Neuronal stem cell (in vitro differentiated cells): Measurements from ENCODE around the gene METAP1D.

ENCODE experiments used
- DNase-seq: peaks from one replicate; pipeline ENCODE4 v3.0.0-alpha.2; 2013; ENCODE audit warnings: low spot score
- H2AFZ ChIP-seq: one replicate; pipeline ENCODE4 v1.6.1; 2013; ENCODE audit warnings: mild to moderate bottlenecking, low read length, inconsistent platforms
- H2AK5ac ChIP-seq: 2 replicates; pipeline ENCODE4 v1.6.1; 2013; ENCODE audit warnings: low read depth, mild to moderate bottlenecking, inconsistent platforms, low read length, moderate library complexity, mixed read lengths
- H2BK120ac ChIP-seq: 2 replicates; pipeline ENCODE4 v1.6.1; 2013; ENCODE audit warnings: low read depth, mild to moderate bottlenecking, inconsistent platforms, low read length, moderate library complexity, mixed read lengths
- H2BK12ac ChIP-seq: one replicate; pipeline ENCODE4 v1.6.1; 2013; ENCODE audit warnings: low read length, inconsistent platforms
- H2BK15ac ChIP-seq: 2 replicates; pipeline ENCODE4 v1.6.1; 2013; ENCODE audit warnings: mild to moderate bottlenecking, low read length, inconsistent platforms, mixed read lengths
- H2BK5ac ChIP-seq: one replicate; pipeline ENCODE4 v1.6.1; 2013; ENCODE audit warnings: inconsistent platforms, mild to moderate bottlenecking, low read length, moderate library complexity
- H3K14ac ChIP-seq: one replicate; pipeline ENCODE4 v1.6.1; 2013; ENCODE audit warnings: low read length, inconsistent platforms
- H3K18ac ChIP-seq: 2 replicates; pipeline ENCODE4 v1.6.1; 2013; ENCODE audit warnings: low read length, inconsistent platforms
- H3K23ac ChIP-seq: 2 replicates; pipeline ENCODE4 v1.6.1; 2013; ENCODE audit warnings: low read depth, mild to moderate bottlenecking, mixed read lengths, low read length, inconsistent platforms; ENCODE audit not compliant: poor library complexity
- H3K27ac ChIP-seq: replicated peaks from 3 replicates; pipeline ENCODE4 v1.5.1; 2013; ENCODE audit warnings: low read length, inconsistent platforms
- H3K27me3 ChIP-seq, 3 experiments: 2 replicates each; pipeline ENCODE4 v1.6.1; 2013; ENCODE audit warnings: low read length in 3 of 3, mild to moderate bottlenecking in 2 of 3, inconsistent platforms in 1 of 3, low read depth in 1 of 3, mixed read lengths in 1 of 3, moderate library complexity in 1 of 3; ENCODE audit not compliant: control insufficient read depth in 3 of 3, insufficient read depth in 3 of 3
- H3K36me3 ChIP-seq, 2 donors: replicated peaks in 1 of 2; 2 replicates each; pipeline ENCODE4 v1.6.1; 2013; ENCODE audit warnings: low read length in 2 of 2; ENCODE audit not compliant: control insufficient read depth in 2 of 2, insufficient read depth in 2 of 2
- H3K4ac ChIP-seq: 2 replicates; pipeline ENCODE4 v1.6.1; 2013; ENCODE audit warnings: inconsistent platforms, mild to moderate bottlenecking, low read length, moderate library complexity
- H3K4me1 ChIP-seq, 2 donors: 1 replicate in 1 of 2; 2 replicates in 1 of 2; pipeline ENCODE4 v1.6.1; 2013; ENCODE audit warnings: low read length in 2 of 2, low read depth in 1 of 2; ENCODE audit not compliant: control insufficient read depth in 2 of 2, insufficient read depth in 1 of 2
- H3K4me2 ChIP-seq: one replicate; pipeline ENCODE4 v1.6.1; 2013; ENCODE audit warnings: mild to moderate bottlenecking, low read length, inconsistent platforms; ENCODE audit not compliant: insufficient read depth, poor library complexity, severe bottlenecking
- H3K4me3 ChIP-seq, 2 donors: 2 replicates each; pipeline ENCODE4 v1.5.1; 2013; ENCODE audit warnings: low read length in 2 of 2, mild to moderate bottlenecking in 2 of 2, inconsistent platforms in 1 of 2, moderate library complexity in 1 of 2
- H3K79me1 ChIP-seq: one replicate; pipeline ENCODE4 v1.6.1; 2013; ENCODE audit warnings: low read depth, mild to moderate bottlenecking, inconsistent platforms, low read length, moderate library complexity
- H3K9ac ChIP-seq: one replicate; pipeline ENCODE4 v1.6.1; 2013; ENCODE audit warnings: mild to moderate bottlenecking, low read depth, low read length, inconsistent platforms; ENCODE audit not compliant: poor library complexity
- H3K9me3 ChIP-seq, 2 donors: replicated peaks in 1 of 2; 2 replicates each; pipeline versions ENCODE3 to v1.6.1; 2013; ENCODE audit warnings: low read length in 2 of 2, mild to moderate bottlenecking in 2 of 2, inconsistent platforms in 1 of 2, low read depth in 1 of 2, mixed read lengths in 1 of 2, moderate library complexity in 1 of 2; ENCODE audit not compliant: control insufficient read depth in 2 of 2, insufficient read depth in 1 of 2
- H4K8ac ChIP-seq: one replicate; pipeline ENCODE4 v1.6.1; 2013; ENCODE audit warnings: low read depth, mild to moderate bottlenecking, inconsistent platforms, low read length, moderate library complexity
- H4K91ac ChIP-seq: one replicate; pipeline ENCODE4 v1.6.1; 2013; ENCODE audit warnings: low read length, low read depth, mild to moderate bottlenecking, inconsistent platforms; ENCODE audit not compliant: poor library complexity
- WGBS, 2 donors: extraction: QIAGEN DNeasy Blood & Tissue Kit; methylation state at CpG; one replicate each; pipeline ENCODE4 v1.1.7; 2013; ENCODE audit warnings: missing lambda C conversion rate in 2 of 2, mixed read lengths in 1 of 2; ENCODE audit not compliant: insufficient read length in 2 of 2, insufficient replicate concordance in 1 of 2; ENCODE audit errors: extremely low coverage in 2 of 2; 5-methylcytosine and 5-hydroxymethylcytosine counted together

The METAP1D gene

GRCh38 chr2:172049567-172050120, 49.9 kb downstream of the METAP1D start:
- no peak overlapping the region for H3K4me3 ChIP-seq
- H3K9me3 ChIP-seq, result no peaks in the 10 kb centered on the region
- no peak overlapping the region for H2BK12ac ChIP-seq
- no peak overlapping the region for H3K4ac ChIP-seq
- no peak overlapping the region for H4K91ac ChIP-seq
- no peak overlapping the region for H4K8ac ChIP-seq
- H3K9ac ChIP-seq, result no peak overlapping the region
- no peaks in the 10 kb centered on the region for H3K79me1 ChIP-seq
- no peak overlapping the region for H2BK5ac ChIP-seq
- no peak overlapping the region for H2AFZ ChIP-seq
- peaks cover 0 to 2% of the 10 kb centered on the region in 2 donors for H3K4me1 ChIP-seq
- H3K23ac ChIP-seq, result no peak overlapping the region
- no peaks in the 10 kb centered on the region for H3K27me3 ChIP-seq
- no peak overlapping the region for H2BK120ac ChIP-seq
- no CpG with 5 or more reads among the region's 2 CpGs for WGBS, 2 donors
- H3K4me2 ChIP-seq, result no peak overlapping the region
- no peak overlapping the region for H3K18ac ChIP-seq
- H3K27ac ChIP-seq, result no peak overlapping the region
- H3K36me3 ChIP-seq, result no peaks in the 10 kb centered on the region
- no peak overlapping the region for H3K14ac ChIP-seq
- no peak for DNase-seq
- H2AK5ac ChIP-seq, result no peak overlapping the region
- no peak overlapping the region for H2BK15ac ChIP-seq

- no peak overlapping the region for H3K14ac ChIP-seq
- H4K91ac ChIP-seq, result no peak overlapping the region
- no peak overlapping the region for H2AFZ ChIP-seq
- H3K18ac ChIP-seq, result no peak overlapping the region
- H2BK5ac ChIP-seq, result no peak overlapping the region
- no peak overlapping the region for H3K4ac ChIP-seq
- H2BK12ac ChIP-seq, result no peak overlapping the region
- no peak overlapping the region for H3K9ac ChIP-seq
- DNase-seq, result no peak
- no peaks in the 10 kb centered on the region for H3K36me3 ChIP-seq
- H3K27me3 ChIP-seq, result no peaks in the 10 kb centered on the region
- H3K4me2 ChIP-seq, result no peak overlapping the region
- H4K8ac ChIP-seq, result no peak overlapping the region
- no peak overlapping the region for H3K23ac ChIP-seq
- H2AK5ac ChIP-seq, result no peak overlapping the region
- no peak overlapping the region for H2BK120ac ChIP-seq
- H3K27ac ChIP-seq, result no peak overlapping the region
- peaks cover 0 to 2% of the 10 kb centered on the region in 2 donors for H3K4me1 ChIP-seq
- no peaks in the 10 kb centered on the region for H3K9me3 ChIP-seq
- no peak overlapping the region for H3K4me3 ChIP-seq
- H3K79me1 ChIP-seq, result no peaks in the 10 kb centered on the region
- H2BK15ac ChIP-seq, result no peak overlapping the region
- no CpG with 5 or more reads among the region's 1 CpG for WGBS, 2 donors
Measured at GRCh38 chr2:172050479-172051125, 50.8 kb downstream of the METAP1D start.

GRCh38 chr2:172052000-172052983, 52.5 kb downstream of the METAP1D start:
- Histone ChIP-seq H3K9me3 (no peaks in the 10 kb centered on the region), H3K27ac (no peak overlapping the region), H3K18ac (no peak overlapping the region), H3K4me3 (no peak overlapping the region), H2BK5ac (no peak overlapping the region), H2BK120ac (no peak overlapping the region), H3K27me3 (no peaks in the 10 kb centered on the region), H3K36me3 (no peaks in the 10 kb centered on the region), H3K4me2 (no peak overlapping the region), H3K4ac (no peak overlapping the region), H3K79me1 (no peaks in the 10 kb centered on the region), H4K91ac (no peak overlapping the region), H2BK15ac (no peak overlapping the region), H2BK12ac (no peak overlapping the region), H4K8ac (no peak overlapping the region), H2AK5ac (no peak overlapping the region), H2AFZ (peak overlapping the region; percentile 27), H3K23ac (no peak overlapping the region), H3K9ac (no peak overlapping the region), H3K4me1 (no peaks in the 10 kb centered on the region), H3K14ac (no peak overlapping the region)
- no peak for DNase-seq
- WGBS, 2 donors, result no CpG with 5 or more reads among the region's 4 CpGs

- no CpG with 5 or more reads among the region's 1 CpG for WGBS, 2 donors
- no peak overlapping the region for H3K27ac ChIP-seq
- H3K27me3 ChIP-seq, result no peaks in the 10 kb centered on the region
- no peaks in the 10 kb centered on the region for H3K9me3 ChIP-seq
- H3K4me3 ChIP-seq, result no peak overlapping the region
- H3K79me1 ChIP-seq, result no peaks in the 10 kb centered on the region
- H3K4me1 ChIP-seq, result no peaks in the 10 kb centered on the region
- no peak overlapping the region for H2AFZ ChIP-seq
- DNase-seq, result no peak
- H2BK5ac ChIP-seq, result no peak overlapping the region
- H2BK15ac ChIP-seq, result no peak overlapping the region
- no peak overlapping the region for H3K14ac ChIP-seq
- no peak overlapping the region for H4K8ac ChIP-seq
- H2AK5ac ChIP-seq, result no peak overlapping the region
- H2BK12ac ChIP-seq, result no peak overlapping the region
- H3K18ac ChIP-seq, result no peak overlapping the region
- H3K9ac ChIP-seq, result no peak overlapping the region
- no peak overlapping the region for H3K4ac ChIP-seq
- H3K23ac ChIP-seq, result no peak overlapping the region
- no peak overlapping the region for H3K4me2 ChIP-seq
- H4K91ac ChIP-seq, result no peak overlapping the region
- no peak overlapping the region for H2BK120ac ChIP-seq
- H3K36me3 ChIP-seq, result no peaks in the 10 kb centered on the region
Measured at GRCh38 chr2:172053486-172053885, 53.7 kb downstream of the METAP1D start.
